ENCODE data around the gene PTGDR2.
A peak's percentile ranks its signal among the peaks of the same experiment; 100 is the strongest.

The PTGDR2 gene

DNA sequence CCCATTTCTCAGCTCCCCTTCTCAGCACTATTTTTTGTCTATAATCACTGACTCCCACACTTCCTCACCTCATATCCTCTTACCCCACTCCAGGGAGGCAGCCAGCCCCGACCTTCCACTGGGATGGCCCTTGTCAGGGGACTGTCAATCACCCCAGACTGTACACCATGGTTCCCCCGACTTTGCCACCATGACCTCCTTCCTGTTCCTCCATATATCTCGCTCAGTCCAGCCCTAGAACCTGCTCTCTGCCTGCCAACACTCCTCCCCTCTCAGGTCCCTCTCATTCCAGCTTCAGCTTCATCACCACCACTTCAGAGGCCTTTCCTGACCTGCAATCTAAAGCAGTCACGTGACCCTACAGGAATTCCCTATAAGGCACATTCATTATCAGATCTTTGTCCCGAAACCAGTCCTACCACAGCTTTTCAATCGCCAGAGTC, 34.1 kb upstream of the PTGDR2 start:
- DNase-seq = no peak

DNA sequence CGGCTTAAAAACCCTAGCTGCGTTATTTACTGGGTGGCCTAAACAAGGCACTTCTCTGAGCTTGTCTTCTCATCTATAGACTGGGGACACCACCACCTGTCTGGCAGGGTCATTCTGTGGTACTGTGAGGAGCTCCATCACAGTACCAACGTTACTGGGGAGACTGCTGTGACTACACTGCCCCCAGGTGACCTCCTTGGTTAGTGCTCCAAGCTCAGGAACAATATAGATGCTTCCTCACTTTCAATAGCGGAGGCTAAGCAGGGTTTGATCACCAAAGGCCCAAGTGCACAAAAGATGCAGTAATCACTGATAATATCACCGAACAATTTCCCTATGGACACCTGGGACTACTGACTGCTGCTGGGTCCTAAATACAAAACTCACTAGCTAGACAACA, 31.8 kb upstream of the PTGDR2 start:
- Mint-ChIP-seq H3K27ac (no peak overlapping the region), H3K4me1 (peaks cover 13% of the 10 kb centered on the region), H3K36me3 (ENCODE audit: low read depth) (peaks cover 59% of the 10 kb centered on the region), H3K9me3 (peaks cover 22% of the 10 kb centered on the region), H3K27me3 (ENCODE audit: low read depth, poor library complexity) (peaks cover 2% of the 10 kb centered on the region), H3K4me3 (no peak overlapping the region)
- peak; percentile 47 for DNase-seq
- TF ChIP-seq, protein P1, sequence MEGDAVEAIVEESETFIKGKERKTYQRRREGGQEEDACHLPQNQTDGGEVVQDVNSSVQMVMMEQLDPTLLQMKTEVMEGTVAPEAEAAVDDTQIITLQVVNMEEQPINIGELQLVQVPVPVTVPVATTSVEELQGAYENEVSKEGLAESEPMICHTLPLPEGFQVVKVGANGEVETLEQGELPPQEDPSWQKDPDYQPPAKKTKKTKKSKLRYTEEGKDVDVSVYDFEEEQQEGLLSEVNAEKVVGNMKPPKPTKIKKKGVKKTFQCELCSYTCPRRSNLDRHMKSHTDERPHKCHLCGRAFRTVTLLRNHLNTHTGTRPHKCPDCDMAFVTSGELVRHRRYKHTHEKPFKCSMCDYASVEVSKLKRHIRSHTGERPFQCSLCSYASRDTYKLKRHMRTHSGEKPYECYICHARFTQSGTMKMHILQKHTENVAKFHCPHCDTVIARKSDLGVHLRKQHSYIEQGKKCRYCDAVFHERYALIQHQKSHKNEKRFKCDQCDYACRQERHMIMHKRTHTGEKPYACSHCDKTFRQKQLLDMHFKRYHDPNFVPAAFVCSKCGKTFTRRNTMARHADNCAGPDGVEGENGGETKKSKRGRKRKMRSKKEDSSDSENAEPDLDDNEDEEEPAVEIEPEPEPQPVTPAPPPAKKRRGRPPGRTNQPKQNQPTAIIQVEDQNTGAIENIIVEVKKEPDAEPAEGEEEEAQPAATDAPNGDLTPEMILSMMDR (IDR thresholded peaks at IDR 0.05) = peak; percentile 56

More for the DNA sequence above, 34.1 kb upstream of the PTGDR2 start:
- Mint-ChIP-seq H3K27me3 (ENCODE audit: low read depth, poor library complexity) (peaks cover 2% of the 10 kb centered on the region), H3K4me1 (peaks cover 18% of the 10 kb centered on the region), H3K27ac (peak overlapping the region; percentile 83), H3K4me3 (no peak overlapping the region), H3K9me3 (peaks cover 13% of the 10 kb centered on the region), H3K36me3 (ENCODE audit: low read depth) (peaks cover 52% of the 10 kb centered on the region)
- TF ChIP-seq, protein P1 (IDR thresholded peaks at IDR 0.05) = no peak

DNA sequence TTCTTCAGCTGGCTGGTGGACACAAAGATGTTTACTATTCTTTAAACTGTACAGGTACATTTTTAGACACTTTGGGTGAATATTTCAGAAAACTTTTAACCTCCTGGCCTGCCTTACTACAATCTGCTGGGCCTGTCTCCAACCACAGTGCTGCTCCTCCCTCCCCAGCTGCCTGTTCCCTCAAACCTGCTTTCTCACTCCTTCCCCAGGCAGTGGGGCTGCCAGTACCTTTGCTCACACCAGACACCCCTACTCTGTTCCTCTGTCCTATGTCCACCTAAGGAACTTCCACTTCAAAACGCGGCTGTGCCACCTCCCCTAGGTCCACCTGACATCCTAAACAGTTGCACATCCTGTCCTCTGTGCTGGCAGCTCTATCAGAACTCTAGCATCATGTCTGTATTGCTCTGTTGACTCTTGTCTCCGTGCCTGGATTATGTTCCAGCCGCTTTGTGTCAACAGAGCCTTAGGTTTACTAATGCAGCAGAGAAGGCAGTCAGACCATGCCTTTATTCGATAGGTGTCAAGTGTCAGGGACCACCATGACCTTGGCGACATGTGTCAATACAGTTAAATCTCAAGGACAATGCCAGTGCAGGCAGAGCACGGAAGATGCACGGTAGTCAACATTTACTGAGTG, 25.0 kb upstream of the PTGDR2 start:
- Mint-ChIP-seq H3K4me3 (peak overlapping the region; percentile 64), H3K27ac (peak overlapping the region; percentile 79), H3K36me3 (ENCODE audit: low read depth) (peaks cover 48% of the 10 kb centered on the region), H3K9me3 (peaks cover 24% of the 10 kb centered on the region), H3K27me3 (ENCODE audit: low read depth, poor library complexity) (no peaks in the 10 kb centered on the region), H3K4me1 (peaks cover 51% of the 10 kb centered on the region)
- TF ChIP-seq, protein P1 (IDR thresholded peaks at IDR 0.05) = no peak
- peak; percentile 25 for DNase-seq

DNA sequence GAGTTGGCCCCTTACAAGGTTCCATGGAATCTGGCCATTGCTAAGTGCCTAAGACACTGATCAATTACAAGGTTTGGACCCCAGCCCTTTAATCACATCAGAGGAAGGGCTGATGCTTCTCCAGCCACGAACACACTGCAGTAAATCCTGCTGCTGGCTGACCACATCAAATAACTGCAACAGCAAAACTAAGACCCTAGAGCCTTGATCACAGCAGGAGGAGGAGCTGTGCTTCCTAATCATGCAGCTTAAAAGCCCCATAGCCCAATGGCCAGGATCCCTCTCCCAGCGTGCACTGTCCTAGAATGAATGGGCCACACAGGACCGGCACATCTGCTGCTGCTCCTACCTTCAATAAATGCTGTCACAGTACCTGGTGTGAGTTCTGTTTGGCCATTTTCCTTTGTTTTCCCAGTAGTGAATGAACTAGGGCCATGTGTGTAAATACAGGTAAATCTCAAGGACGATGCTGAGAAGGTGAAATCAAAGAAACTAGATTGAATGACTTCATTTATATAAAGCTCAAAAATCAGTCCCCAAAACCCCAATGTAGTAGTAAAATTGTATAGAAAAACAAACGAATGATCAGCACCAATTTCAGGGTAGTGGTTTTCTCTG, 24.3 kb upstream of the PTGDR2 start:
- peak; percentile 22 for DNase-seq
- Mint-ChIP-seq H3K27me3 (ENCODE audit: low read depth, poor library complexity) (no peaks in the 10 kb centered on the region), H3K4me3 (peak overlapping the region; percentile 31), H3K4me1 (peaks cover 51% of the 10 kb centered on the region), H3K36me3 (ENCODE audit: low read depth) (peaks cover 42% of the 10 kb centered on the region), H3K27ac (peak overlapping the region; percentile 54), H3K9me3 (peaks cover 17% of the 10 kb centered on the region)
- TF ChIP-seq, protein P1 (IDR thresholded peaks at IDR 0.05) = no peak

DNA sequence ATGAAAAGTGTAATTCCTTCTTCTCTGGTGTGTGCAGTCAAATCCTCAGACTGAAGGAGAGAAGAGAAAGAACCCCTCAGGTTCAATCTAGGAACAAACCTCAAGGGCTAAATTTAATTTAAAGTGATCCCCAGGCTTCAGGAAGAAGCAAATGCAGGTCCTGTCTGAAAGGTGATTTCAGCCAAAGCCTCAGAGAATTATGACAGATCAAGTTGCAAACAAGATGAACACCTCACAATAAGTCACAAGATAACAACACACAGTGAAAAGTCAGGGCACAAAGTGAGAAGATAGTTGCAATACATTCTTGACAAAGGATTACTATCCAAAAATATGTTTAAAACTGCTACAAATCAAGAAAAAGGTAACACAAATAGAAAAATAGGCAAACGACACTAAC, 23.4 kb upstream of the PTGDR2 start:
- Mint-ChIP-seq H3K36me3 (ENCODE audit: low read depth) (peaks cover 34% of the 10 kb centered on the region), H3K27me3 (ENCODE audit: low read depth, poor library complexity) (no peaks in the 10 kb centered on the region), H3K4me1 (peaks cover 60% of the 10 kb centered on the region), H3K9me3 (peaks cover 13% of the 10 kb centered on the region), H3K4me3 (peak overlapping the region; percentile 6), H3K27ac (no peak overlapping the region)
- DNase-seq = no peak
- TF ChIP-seq, protein P1 (IDR thresholded peaks at IDR 0.05) = no peak

Data from nephron progenitor cell (in vitro differentiated cells).